Astrocyte (in vitro differentiated cells and primary cell): Measurements from ENCODE around the gene RAPGEF6. TPM values are rescaled to one million over a fixed set of nuclear protein-coding genes. Genes with fewer than 3 reads are reported as not detected.
A peak's percentile ranks its signal among the peaks of the same experiment; 100 is the strongest.

Experiments used
- DNase-seq: peaks from one replicate; pipeline ENCODE4 v3.0.0-alpha.2; 2010; ENCODE audit warnings: low read depth
- FAIRE-seq: peaks from 2 replicates; lab custom pipeline; 2011; peaks lifted over from hg19 to GRCh38; lab: Jason Lieb, UNC
- H2AFZ ChIP-seq: 2 replicates; pipeline ENCODE4 v1.6.0; 2012; ENCODE audit warnings: low read depth, low read length, inconsistent platforms
- H3K27ac ChIP-seq: 2 replicates; pipeline ENCODE4 v1.5.1; 2011; ENCODE audit warnings: low read depth, low read length, inconsistent platforms
- H3K27me3 ChIP-seq: 2 replicates; pipeline ENCODE4 v1.6.0; 2011; ENCODE audit warnings: low read length, inconsistent platforms; ENCODE audit not compliant: insufficient read depth
- H3K36me3 ChIP-seq: 2 replicates; pipeline ENCODE4 v1.5.1; 2011; ENCODE audit warnings: low read length, inconsistent platforms; ENCODE audit not compliant: insufficient read depth
- H3K4me1 ChIP-seq: 2 replicates; pipeline ENCODE4 v1.5.1; 2011; ENCODE audit warnings: low read length, inconsistent platforms; ENCODE audit not compliant: insufficient read depth
- H3K4me2 ChIP-seq: 2 replicates; pipeline ENCODE4 v1.6.0; 2012; ENCODE audit warnings: low read length, inconsistent platforms
- H3K4me3 ChIP-seq: 2 replicates; pipeline ENCODE4 v1.5.1; 2011; ENCODE audit warnings: low read depth, mild to moderate bottlenecking, low read length, inconsistent platforms; ENCODE audit not compliant: insufficient read depth
- H3K79me2 ChIP-seq: 2 replicates; pipeline ENCODE4 v1.6.0; 2012; ENCODE audit warnings: mild to moderate bottlenecking, low read length, inconsistent platforms; ENCODE audit not compliant: insufficient read depth
- H3K9ac ChIP-seq: 2 replicates; pipeline ENCODE4 v1.6.0; 2012; ENCODE audit warnings: mild to moderate bottlenecking, low read length, inconsistent platforms
- H3K9me3 ChIP-seq: 2 replicates; pipeline ENCODE4 v1.5.1; 2012; ENCODE audit warnings: low read depth, mild to moderate bottlenecking, low read length, inconsistent platforms; ENCODE audit not compliant: insufficient read depth
- H4K20me1 ChIP-seq: 2 replicates; pipeline ENCODE4 v1.6.0; 2012; ENCODE audit warnings: low read length, inconsistent platforms; ENCODE audit not compliant: insufficient read depth
- H3K27ac Mint-ChIP-seq: one replicate; pipeline ENCODE4 v1.8.0; 2021; ENCODE audit warnings: mild to moderate bottlenecking, mixed read lengths; ENCODE audit not compliant: unreplicated experiment
- H3K27me3 Mint-ChIP-seq: one replicate; pipeline ENCODE4 v1.8.0; 2021; ENCODE audit warnings: low read depth, mixed read lengths; ENCODE audit not compliant: unreplicated experiment
- H3K36me3 Mint-ChIP-seq: one replicate; pipeline ENCODE4 v1.8.0; 2021; ENCODE audit warnings: low read depth, mixed read lengths; ENCODE audit not compliant: unreplicated experiment
- H3K4me1 Mint-ChIP-seq: one replicate; pipeline ENCODE4 v1.8.0; 2021; ENCODE audit warnings: low read depth, mixed read lengths; ENCODE audit not compliant: unreplicated experiment
- H3K4me3 Mint-ChIP-seq: one replicate; pipeline ENCODE4 v1.8.0; 2021; ENCODE audit warnings: mild to moderate bottlenecking, moderate library complexity, mixed read lengths; ENCODE audit not compliant: unreplicated experiment
- H3K9me3 Mint-ChIP-seq: one replicate; pipeline ENCODE4 v1.8.0; 2021; ENCODE audit warnings: mild to moderate bottlenecking, mixed read lengths; ENCODE audit not compliant: unreplicated experiment
- EZH2 ChIP-seq: IDR thresholded peaks from 2 replicates; pipeline ENCODE4 v1.6.1; 2012; ENCODE audit warnings: mild to moderate bottlenecking, low read length, inconsistent platforms; ENCODE audit not compliant: insufficient read depth
- total RNA-seq: library from RNA; stranded (reverse); gene quantifications from 2 replicates; pipeline ENCODE4 v1.2.1, GENCODE V29; 2021
- TF ChIP-seq, protein P1 (sequence below): IDR thresholded peaks from 2 replicates; pipeline ENCODE4 v1.5.1; 2011; ENCODE audit warnings: low read depth, mild to moderate bottlenecking, inconsistent platforms, low read length, moderate library complexity; ENCODE audit not compliant: insufficient read depth

RAPGEF6 gene
- total RNA-seq, 1 donor from 2014 or later, result 14.9 TPM

DNA sequence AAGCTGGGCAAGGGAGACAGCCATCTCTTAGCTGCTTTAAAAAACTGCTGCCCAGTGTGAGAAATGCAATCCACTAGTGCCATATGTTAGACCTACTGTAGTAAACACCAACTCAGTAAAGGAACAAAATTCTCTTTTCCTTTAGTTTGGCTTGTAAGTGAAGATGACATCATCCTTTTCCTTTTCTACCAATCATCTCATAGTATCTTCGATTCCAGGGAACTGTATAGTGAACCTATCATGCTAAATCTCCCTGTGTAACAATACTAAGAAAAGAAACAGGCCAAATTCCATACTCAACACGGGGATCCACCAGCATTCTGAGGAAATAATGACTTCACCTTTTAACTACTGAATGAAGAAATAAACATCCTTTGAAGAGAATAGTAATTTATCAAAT is 100.1 kb downstream of the RAPGEF6 start:
- FAIRE-seq (no peak), DNase-seq (peak; percentile 18)
- peaks cover 22% of the 10 kb centered on the region for H3K4me1 Mint-ChIP-seq
- H3K36me3 Mint-ChIP-seq, result peaks cover 2% of the 10 kb centered on the region
- H3K9me3 Mint-ChIP-seq, result no peaks in the 10 kb centered on the region
- H2AFZ ChIP-seq, result no peak overlapping the region
- peaks cover 8% of the 10 kb centered on the region for H3K4me1 ChIP-seq
- H3K36me3 ChIP-seq, result no peaks in the 10 kb centered on the region
- H3K4me3 Mint-ChIP-seq, result peak overlapping the region; percentile 50
- TF ChIP-seq, protein P1, sequence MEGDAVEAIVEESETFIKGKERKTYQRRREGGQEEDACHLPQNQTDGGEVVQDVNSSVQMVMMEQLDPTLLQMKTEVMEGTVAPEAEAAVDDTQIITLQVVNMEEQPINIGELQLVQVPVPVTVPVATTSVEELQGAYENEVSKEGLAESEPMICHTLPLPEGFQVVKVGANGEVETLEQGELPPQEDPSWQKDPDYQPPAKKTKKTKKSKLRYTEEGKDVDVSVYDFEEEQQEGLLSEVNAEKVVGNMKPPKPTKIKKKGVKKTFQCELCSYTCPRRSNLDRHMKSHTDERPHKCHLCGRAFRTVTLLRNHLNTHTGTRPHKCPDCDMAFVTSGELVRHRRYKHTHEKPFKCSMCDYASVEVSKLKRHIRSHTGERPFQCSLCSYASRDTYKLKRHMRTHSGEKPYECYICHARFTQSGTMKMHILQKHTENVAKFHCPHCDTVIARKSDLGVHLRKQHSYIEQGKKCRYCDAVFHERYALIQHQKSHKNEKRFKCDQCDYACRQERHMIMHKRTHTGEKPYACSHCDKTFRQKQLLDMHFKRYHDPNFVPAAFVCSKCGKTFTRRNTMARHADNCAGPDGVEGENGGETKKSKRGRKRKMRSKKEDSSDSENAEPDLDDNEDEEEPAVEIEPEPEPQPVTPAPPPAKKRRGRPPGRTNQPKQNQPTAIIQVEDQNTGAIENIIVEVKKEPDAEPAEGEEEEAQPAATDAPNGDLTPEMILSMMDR, result no peak
- TF ChIP-seq EZH2, result no peak
- no peaks in the 10 kb centered on the region for H3K27me3 Mint-ChIP-seq
- no peaks in the 10 kb centered on the region for H3K79me2 ChIP-seq
- H3K4me3 ChIP-seq, result no peak overlapping the region
- no peak overlapping the region for H3K27ac ChIP-seq
- H3K9ac ChIP-seq, result no peak overlapping the region
- H3K27me3 ChIP-seq, result no peaks in the 10 kb centered on the region
- H3K27ac Mint-ChIP-seq, result peak overlapping the region; percentile 67
- H3K9me3 ChIP-seq, result no peaks in the 10 kb centered on the region
- H4K20me1 ChIP-seq, result no peaks in the 10 kb centered on the region
- no peak overlapping the region for H3K4me2 ChIP-seq

DNA sequence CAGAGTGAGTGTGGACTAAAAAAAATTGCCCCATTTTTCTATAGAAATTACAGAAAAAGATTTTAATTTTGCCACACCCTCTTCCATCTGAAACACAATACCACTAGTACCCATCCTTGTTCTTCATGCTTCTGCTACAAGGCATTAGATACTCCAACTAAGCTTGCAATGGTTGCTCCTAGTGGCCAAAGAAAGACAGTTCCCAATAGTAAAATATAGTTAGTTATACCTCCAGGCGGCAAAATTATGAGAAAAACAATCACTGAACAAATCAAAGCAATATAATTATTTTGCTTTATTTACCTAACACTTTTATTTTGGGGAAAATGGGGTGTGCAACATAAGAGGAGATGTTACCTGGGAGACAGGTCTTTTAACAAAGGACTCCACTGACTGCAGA is 101.2 kb downstream of the RAPGEF6 start:
- Mint-ChIP-seq H3K4me1 (peaks cover 22% of the 10 kb centered on the region), H3K27ac (no peak overlapping the region), H3K9me3 (no peaks in the 10 kb centered on the region), H3K27me3 (no peaks in the 10 kb centered on the region), H3K4me3 (no peak overlapping the region), H3K36me3 (no peaks in the 10 kb centered on the region)
- DNase-seq (no peak), FAIRE-seq (no peak)
- no peaks in the 10 kb centered on the region for H3K36me3 ChIP-seq
- peaks cover 8% of the 10 kb centered on the region for H3K4me1 ChIP-seq
- H3K79me2 ChIP-seq, result no peaks in the 10 kb centered on the region
- no peak overlapping the region for H3K27ac ChIP-seq
- no peak overlapping the region for H3K9ac ChIP-seq
- TF ChIP-seq, protein P1, result peak; percentile 14
- no peak for TF ChIP-seq EZH2
- H3K4me3 ChIP-seq, result no peak overlapping the region
- H3K9me3 ChIP-seq, result no peaks in the 10 kb centered on the region
- no peak overlapping the region for H2AFZ ChIP-seq
- H3K27me3 ChIP-seq, result no peaks in the 10 kb centered on the region
- no peaks in the 10 kb centered on the region for H4K20me1 ChIP-seq
- no peak overlapping the region for H3K4me2 ChIP-seq

DNA sequence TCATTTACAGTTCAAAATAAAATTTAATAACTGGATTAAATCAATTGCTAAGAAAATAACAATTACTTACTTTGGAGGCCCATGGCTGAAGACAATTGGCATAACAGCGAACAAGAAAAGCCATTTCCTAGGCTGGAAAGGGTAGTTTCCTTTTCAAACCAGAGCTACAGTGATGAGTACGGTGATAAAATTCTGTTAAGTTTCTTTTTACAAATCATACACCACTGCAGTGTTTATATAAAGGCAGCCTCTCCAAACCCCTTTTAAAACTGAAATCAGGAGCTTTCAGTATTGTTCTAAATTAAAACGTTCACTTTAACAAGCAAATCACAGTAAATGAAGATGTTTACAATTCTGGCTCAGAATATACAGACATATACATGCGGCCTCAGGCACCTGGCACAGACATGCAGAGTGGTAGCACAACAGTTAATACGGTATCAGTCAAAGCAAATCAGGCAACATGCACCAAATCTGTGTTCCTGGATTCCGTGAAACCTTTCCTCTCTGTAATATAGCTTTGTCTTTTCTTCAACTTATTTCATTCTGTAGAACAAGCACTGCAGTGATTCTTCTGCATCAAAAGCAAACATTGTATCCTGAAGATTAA is 102.9 kb downstream of the RAPGEF6 start:
- Histone ChIP-seq H3K9ac (no peak overlapping the region), H3K27me3 (no peaks in the 10 kb centered on the region), H2AFZ (no peak overlapping the region), H3K4me1 (peaks cover 5% of the 10 kb centered on the region), H3K36me3 (no peaks in the 10 kb centered on the region), H3K4me2 (no peak overlapping the region), H3K9me3 (no peaks in the 10 kb centered on the region), H3K79me2 (no peaks in the 10 kb centered on the region), H4K20me1 (no peaks in the 10 kb centered on the region), H3K27ac (no peak overlapping the region), H3K4me3 (no peak overlapping the region)
- H3K9me3 Mint-ChIP-seq, result no peaks in the 10 kb centered on the region
- H3K4me1 Mint-ChIP-seq, result peaks cover 25% of the 10 kb centered on the region
- no peaks in the 10 kb centered on the region for H3K36me3 Mint-ChIP-seq
- no peak overlapping the region for H3K27ac Mint-ChIP-seq
- H3K4me3 Mint-ChIP-seq, result no peak overlapping the region
- FAIRE-seq, result no peak
- no peak for DNase-seq
- TF ChIP-seq EZH2, result no peak
- TF ChIP-seq, protein P1, result no peak
- no peaks in the 10 kb centered on the region for H3K27me3 Mint-ChIP-seq
